Esophagus squamous epithelium (tissue), 4 donors: ENCODE results near the gene DDX24.

Experiments used
- CTCF ChIP-seq, 6 experiments: fragments of 450-650 bp in 4 of 6; fragments of 200-600 bp in 2 of 6; sonication (generic) in 2 of 6; IDR thresholded peaks; one replicate each; pipeline ENCODE4 v1.5.1; 2016 to 2019; ENCODE audit warnings: antibody characterized with exemption in 6 of 6, mild to moderate bottlenecking in 4 of 6, moderate library complexity in 4 of 6
- POLR2A ChIP-seq, 4 donors: fragments of 450-650 bp; IDR thresholded peaks; one replicate each; pipeline ENCODE4 v1.6.1; 2017; ENCODE audit warnings: antibody characterized with exemption in 4 of 4, mild to moderate bottlenecking in 4 of 4, moderate library complexity in 3 of 4

- TF ChIP-seq CTCF (IDR thresholded peaks at IDR 0.05) (no peak), POLR2A (IDR thresholded peaks at IDR 0.05) (no peak)
Observed at GRCh38 chr14:94123868-94124267, 42.9 kb upstream of the DDX24 start.
